ENCODE measurements around the gene GUCY2D.

- TF ChIP-seq CTCF (IDR thresholded peaks at IDR 0.05; ENCODE audit: insufficient read depth, low read length) = no peak
- no peak for TF ChIP-seq POLR2AphosphoS5 (IDR thresholded peaks at IDR 0.05; ENCODE audit: low read depth)
- no peak for TF ChIP-seq SPI1 (IDR thresholded peaks at IDR 0.05; ENCODE audit: borderline replicate concordance, low read depth)
These were observed 50.1 kb downstream of the GUCY2D start for GRCh38 chr17:8052256-8053252.
